SU-DHL-6 (cell line): ENCODE data around the gene CARMIL1.

Experiments used
- H2AFZ ChIP-seq: fragments of 200-600 bp; sonication (generic); 2 replicates; pipeline ENCODE4 v1.6.1; 2014; ENCODE audit warnings: low read depth, mild to moderate bottlenecking, moderate library complexity, mixed read lengths, antibody characterized with exemption, low read length; ENCODE audit not compliant: severe bottlenecking
- H3F3A ChIP-seq: fragments of 200-600 bp; shearing (Covaris generic); 2 replicates; pipeline ENCODE4 v1.6.0; 2016; ENCODE audit warnings: antibody characterized with exemption, mild to moderate bottlenecking; ENCODE audit not compliant: insufficient read depth
- H3K27ac ChIP-seq: fragments of 200-600 bp; sonication (generic); 2 replicates; pipeline ENCODE4 v1.5.1; 2016; ENCODE audit warnings: low read depth, mild to moderate bottlenecking, low read length, moderate library complexity, mixed read lengths
- H3K27me3 ChIP-seq: fragments of 200-600 bp; sonication (generic), shearing (Covaris generic); 2 replicates; pipeline ENCODE4 v1.6.0; 2014; ENCODE audit warnings: mild to moderate bottlenecking, low read length
- H3K36me3 ChIP-seq: fragments of 200-600 bp; sonication (generic); 2 replicates; pipeline ENCODE4 v1.6.1; 2014; ENCODE audit warnings: mild to moderate bottlenecking, low read length, mixed read lengths
- H3K4me2 ChIP-seq: fragments of 300-600, 200-600 bp; shearing (Covaris generic), sonication (generic); 2 replicates; pipeline ENCODE4 v1.6.0; 2014; ENCODE audit warnings: low read length, low read depth, mild to moderate bottlenecking; ENCODE audit not compliant: poor library complexity, severe bottlenecking
- H3K4me3 ChIP-seq: fragments of 200-600 bp; sonication (generic); 2 replicates; pipeline ENCODE4 v1.5.1; 2014; ENCODE audit warnings: antibody characterized with exemption, low read length, mild to moderate bottlenecking, mixed read lengths; ENCODE audit not compliant: insufficient read depth, poor library complexity, severe bottlenecking
- H3K79me2 ChIP-seq: fragments of 200-600 bp; sonication (generic); 2 replicates; pipeline ENCODE4 v1.6.1; 2014; ENCODE audit warnings: mild to moderate bottlenecking, low read length, moderate library complexity; ENCODE audit not compliant: insufficient read depth
- H3K9ac ChIP-seq: fragments of 200-600 bp; sonication (generic); 2 replicates; pipeline ENCODE4 v1.7.0; 2014; ENCODE audit warnings: mild to moderate bottlenecking, low read length
- H3K9me2 ChIP-seq: fragments of 200-600 bp; sonication (generic); replicated peaks from 2 replicates; pipeline ENCODE4 v1.6.1; 2014; ENCODE audit warnings: low read length; ENCODE audit not compliant: insufficient read depth
- H3K9me3 ChIP-seq: fragments of 200-600 bp; sonication (generic); 2 replicates; pipeline ENCODE4 v1.6.1; 2014; ENCODE audit warnings: low read length, mixed read lengths; ENCODE audit not compliant: insufficient read depth
- H4K20me1 ChIP-seq: fragments of 200-600 bp; sonication (generic); 2 replicates; pipeline ENCODE4 v1.6.1; 2014; ENCODE audit warnings: low read depth, mild to moderate bottlenecking, antibody characterized with exemption, low read length, moderate library complexity, mixed read lengths
- EZH2phosphoT487 ChIP-seq: fragments of 200-600 bp; sonication (generic), shearing (Covaris generic); conservative IDR thresholded peaks from 2 replicates; pipeline ENCODE4 v1.6.1; 2018; ENCODE audit warnings: mild to moderate bottlenecking, antibody characterized with exemption, low read length, moderate library complexity, mixed read lengths
- TF ChIP-seq, protein P1 (sequence below): fragments of 200-600 bp; sonication (generic); IDR thresholded peaks from one replicate; pipeline ENCODE4 v1.5.1; 2017; ENCODE audit warnings: antibody characterized with exemption, mild to moderate bottlenecking, low read length, moderate library complexity; ENCODE audit not compliant: insufficient read depth, poor library complexity, severe bottlenecking

Gene CARMIL1

GRCh38 chr6:25327432-25327831, 48.3 kb downstream of the CARMIL1 start:
- Histone ChIP-seq H3K27me3 (no peaks in the 10 kb centered on the region), H3K9ac (no peak overlapping the region), H3K9me3 (no peaks in the 10 kb centered on the region), H3K4me2 (no peak overlapping the region), H3F3A (no peaks in the 10 kb centered on the region), H3K36me3 (no peaks in the 10 kb centered on the region), H3K4me3 (no peak overlapping the region), H2AFZ (no peak overlapping the region), H3K9me2 (no peaks in the 10 kb centered on the region), H3K27ac (no peak overlapping the region), H4K20me1 (peaks cover 54% of the 10 kb centered on the region), H3K79me2 (peaks cover 54% of the 10 kb centered on the region; the same call in 1 of the 2 replicates)
- TF ChIP-seq, protein P1, sequence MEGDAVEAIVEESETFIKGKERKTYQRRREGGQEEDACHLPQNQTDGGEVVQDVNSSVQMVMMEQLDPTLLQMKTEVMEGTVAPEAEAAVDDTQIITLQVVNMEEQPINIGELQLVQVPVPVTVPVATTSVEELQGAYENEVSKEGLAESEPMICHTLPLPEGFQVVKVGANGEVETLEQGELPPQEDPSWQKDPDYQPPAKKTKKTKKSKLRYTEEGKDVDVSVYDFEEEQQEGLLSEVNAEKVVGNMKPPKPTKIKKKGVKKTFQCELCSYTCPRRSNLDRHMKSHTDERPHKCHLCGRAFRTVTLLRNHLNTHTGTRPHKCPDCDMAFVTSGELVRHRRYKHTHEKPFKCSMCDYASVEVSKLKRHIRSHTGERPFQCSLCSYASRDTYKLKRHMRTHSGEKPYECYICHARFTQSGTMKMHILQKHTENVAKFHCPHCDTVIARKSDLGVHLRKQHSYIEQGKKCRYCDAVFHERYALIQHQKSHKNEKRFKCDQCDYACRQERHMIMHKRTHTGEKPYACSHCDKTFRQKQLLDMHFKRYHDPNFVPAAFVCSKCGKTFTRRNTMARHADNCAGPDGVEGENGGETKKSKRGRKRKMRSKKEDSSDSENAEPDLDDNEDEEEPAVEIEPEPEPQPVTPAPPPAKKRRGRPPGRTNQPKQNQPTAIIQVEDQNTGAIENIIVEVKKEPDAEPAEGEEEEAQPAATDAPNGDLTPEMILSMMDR = no peak
- no peak for TF ChIP-seq EZH2phosphoT487

GRCh38 chr6:25329161-25329817, 50.1 kb downstream of the CARMIL1 start:
- Histone ChIP-seq H3K36me3 (no peaks in the 10 kb centered on the region), H3K4me3 (no peak overlapping the region), H3F3A (no peaks in the 10 kb centered on the region), H3K79me2 (peaks cover 70% of the 10 kb centered on the region; the same call in 1 of the 2 replicates), H2AFZ (no peak overlapping the region), H3K27ac (no peak overlapping the region), H3K9me3 (no peaks in the 10 kb centered on the region), H3K9me2 (no peaks in the 10 kb centered on the region), H3K4me2 (no peak overlapping the region), H3K9ac (no peak overlapping the region), H3K27me3 (no peaks in the 10 kb centered on the region), H4K20me1 (peaks cover 59% of the 10 kb centered on the region)
- TF ChIP-seq, protein P1 = no peak
- no peak for TF ChIP-seq EZH2phosphoT487

DNA sequence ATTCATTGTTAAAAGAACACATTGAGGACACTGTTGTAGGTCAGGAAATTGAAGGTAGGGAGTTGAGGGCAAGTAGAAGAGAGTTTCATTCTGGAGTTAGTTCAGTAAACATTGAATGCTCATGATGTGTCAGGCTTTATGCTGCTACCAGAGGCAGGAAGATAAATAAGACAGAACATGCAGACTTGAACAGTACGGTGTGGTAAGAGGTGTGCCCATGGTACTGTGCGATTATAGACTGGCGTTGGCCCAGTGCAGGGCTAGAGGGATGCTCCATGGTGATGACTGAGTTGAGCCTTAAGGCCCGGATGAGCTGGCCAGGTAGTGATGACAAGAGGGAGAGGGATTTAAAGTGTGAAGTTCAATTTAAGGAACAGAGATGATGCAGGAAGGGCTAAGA, 50.8 kb downstream of the CARMIL1 start:
- Histone ChIP-seq H3K9me3 (no peaks in the 10 kb centered on the region), H3K4me2 (no peak overlapping the region), H3K79me2 (peaks cover 68% of the 10 kb centered on the region; the same call in 1 of the 2 replicates), H3K27me3 (no peaks in the 10 kb centered on the region), H3F3A (no peaks in the 10 kb centered on the region), H3K36me3 (no peaks in the 10 kb centered on the region), H3K4me3 (no peak overlapping the region), H2AFZ (no peak overlapping the region), H3K9me2 (no peaks in the 10 kb centered on the region), H4K20me1 (peaks cover 59% of the 10 kb centered on the region), H3K9ac (no peak overlapping the region), H3K27ac (no peak overlapping the region)
- no peak for TF ChIP-seq EZH2phosphoT487
- TF ChIP-seq, protein P1 = no peak
